ENCODE data around the gene TNFRSF25.

Gene TNFRSF25, protein sequence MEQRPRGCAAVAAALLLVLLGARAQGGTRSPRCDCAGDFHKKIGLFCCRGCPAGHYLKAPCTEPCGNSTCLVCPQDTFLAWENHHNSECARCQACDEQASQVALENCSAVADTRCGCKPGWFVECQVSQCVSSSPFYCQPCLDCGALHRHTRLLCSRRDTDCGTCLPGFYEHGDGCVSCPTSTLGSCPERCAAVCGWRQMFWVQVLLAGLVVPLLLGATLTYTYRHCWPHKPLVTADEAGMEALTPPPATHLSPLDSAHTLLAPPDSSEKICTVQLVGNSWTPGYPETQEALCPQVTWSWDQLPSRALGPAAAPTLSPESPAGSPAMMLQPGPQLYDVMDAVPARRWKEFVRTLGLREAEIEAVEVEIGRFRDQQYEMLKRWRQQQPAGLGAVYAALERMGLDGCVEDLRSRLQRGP

DNA sequence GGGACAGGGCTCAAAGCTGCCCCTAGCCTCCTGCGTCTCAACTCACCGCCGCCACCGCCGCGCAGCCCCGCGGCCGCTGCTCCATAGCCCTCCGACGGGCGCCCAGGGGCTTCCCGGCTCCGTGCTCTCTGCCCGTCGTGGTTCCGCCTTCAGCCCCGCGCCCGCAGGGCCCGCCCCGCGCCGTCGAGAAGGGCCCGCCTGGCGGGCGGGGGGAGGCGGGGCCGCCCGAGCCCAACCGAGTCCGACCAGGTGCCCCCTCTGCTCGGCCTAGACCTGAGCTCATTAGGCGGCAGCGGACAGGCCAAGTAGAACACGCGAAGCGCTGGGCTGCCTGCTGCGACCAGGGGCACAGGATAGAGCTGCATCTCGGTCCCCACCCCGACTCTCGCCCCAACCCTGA lies at the start of gene TNFRSF25:
Gene TNFRSF25 (minus strand): TSS at position 151 of the 400 bp plus-strand sequence. CDS start 66 bp downstream, at position 85.
- peak; percentile 66 for DNase-seq

DNA sequence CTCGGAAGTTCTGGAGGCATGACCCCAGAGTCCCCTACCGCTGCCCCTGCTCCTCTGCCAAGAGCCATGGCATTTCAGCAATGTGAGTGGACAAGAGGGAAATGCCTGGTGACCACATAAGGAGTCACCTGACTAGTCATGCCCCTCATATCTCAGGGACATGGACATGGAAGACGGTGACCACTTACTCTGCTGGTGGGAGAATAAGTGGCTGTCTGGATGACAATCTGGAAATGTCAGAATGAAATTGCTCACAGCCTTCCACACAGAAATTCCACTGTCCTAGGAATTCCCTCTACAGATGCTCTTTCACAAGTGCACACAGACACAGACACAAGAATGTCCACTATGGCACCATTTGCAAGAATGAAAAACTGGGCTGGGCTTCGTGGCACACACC lies 49.8 kb upstream of the TNFRSF25 start:
- DNase-seq: no peak

DNA sequence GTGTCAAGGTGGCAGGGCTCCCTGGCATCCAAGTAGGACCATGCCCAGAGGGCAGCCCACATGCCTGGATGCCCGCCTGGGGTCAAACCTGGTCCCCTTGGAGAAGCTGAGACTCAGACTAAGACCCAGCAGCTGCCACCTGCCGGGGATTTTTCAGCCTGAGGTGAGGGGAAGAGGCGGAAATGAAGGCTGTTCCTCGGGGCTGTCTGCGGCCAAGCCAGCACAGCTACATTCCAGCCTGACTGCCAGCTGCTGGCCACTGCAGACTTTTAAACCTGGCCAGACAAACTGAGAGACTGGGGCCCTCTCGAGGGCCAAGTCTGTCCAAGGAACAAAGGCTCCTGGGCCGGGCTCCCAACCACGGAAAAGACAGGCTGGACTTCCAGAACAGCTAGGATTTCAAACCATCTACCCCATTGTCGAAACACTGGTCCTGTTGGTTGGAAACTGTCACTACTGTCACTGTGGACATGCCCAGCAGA lies 47.4 kb upstream of the TNFRSF25 start:
- no peak for DNase-seq

DNA sequence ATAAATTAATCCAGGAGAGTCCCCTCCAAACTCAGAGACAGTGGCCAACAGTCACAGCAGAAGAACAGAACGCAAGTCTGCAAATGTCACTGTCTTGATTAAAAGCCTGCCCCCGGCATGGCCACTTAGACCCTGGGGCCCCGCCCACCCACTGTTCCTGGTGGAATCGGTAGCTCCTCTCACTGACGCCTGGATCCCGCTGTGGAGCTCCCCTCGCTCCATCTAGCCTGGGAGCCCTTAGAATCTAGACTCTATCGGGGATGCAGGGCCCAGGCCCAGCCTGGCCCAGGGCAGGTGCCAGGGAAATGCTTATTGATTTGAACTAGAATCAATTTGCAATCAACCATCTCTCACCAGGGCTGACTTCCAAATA lies 46.9 kb upstream of the TNFRSF25 start:
- no peak for DNase-seq

DNA sequence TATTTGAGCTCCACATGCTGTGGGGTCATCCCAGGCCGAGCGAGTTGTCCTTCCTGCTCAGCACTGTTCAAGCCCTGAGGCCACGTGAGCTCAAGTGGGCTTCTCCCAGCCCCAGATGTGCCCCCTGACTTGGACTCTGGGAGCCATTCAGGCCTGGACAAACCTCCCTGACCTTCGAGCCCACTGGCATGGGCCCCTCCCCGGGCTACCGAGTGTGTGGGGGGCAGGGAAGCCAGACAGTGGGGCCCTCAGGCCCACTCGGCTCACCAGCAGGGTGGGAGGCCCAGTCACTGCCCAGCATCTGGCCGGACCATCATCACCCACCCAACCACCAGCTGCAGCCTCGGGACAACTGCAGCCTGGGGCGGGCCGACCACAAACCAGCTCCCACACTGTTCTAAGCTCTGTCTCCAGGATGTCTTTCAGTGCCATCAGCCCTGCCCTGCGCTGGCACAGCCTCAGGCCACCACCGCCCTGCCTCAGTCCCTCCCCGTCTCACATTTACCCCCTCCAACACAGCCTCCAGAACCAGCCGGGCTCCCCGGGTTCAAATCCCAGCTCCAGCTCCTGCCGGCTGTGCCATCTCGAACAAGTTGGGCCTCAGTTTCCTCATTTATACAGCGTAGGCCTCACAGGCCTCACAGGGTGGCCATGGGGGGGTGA lies 46.4 kb upstream of the TNFRSF25 start:
- DNase-seq: no peak

DNA sequence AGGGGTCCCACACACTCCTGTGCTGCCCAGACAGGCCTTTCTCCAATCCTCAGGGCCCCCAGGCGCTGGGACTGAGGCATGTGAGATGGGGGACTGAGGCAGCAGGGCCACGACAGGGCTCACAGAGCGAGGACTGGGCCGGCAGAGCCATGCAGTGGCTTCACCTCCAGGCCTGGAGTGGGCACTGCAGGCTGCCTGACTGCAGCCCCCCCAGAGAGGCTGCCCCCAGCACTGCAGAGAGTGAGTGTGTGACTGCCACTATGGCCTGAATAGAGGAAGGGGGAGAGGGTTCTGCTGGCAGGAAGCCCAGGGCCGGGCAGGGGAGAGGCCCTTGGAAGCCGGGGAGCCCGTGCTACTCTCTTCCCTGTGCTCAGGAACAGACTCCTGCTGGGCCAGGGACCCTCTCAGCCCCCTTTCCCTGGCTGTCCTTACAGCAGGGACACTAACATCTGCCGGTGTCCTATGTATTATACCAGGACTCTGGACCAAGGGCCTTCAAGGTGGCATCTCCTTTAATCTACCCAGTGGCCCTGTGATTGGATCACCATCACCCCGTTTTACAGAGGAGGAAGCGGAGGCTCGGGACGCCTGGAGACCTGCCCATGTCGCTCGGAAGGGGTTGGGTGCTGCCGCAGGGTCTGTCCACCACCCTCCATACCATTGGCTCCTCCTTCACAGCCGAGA lies 45.7 kb upstream of the TNFRSF25 start:
- no peak for DNase-seq

DNA sequence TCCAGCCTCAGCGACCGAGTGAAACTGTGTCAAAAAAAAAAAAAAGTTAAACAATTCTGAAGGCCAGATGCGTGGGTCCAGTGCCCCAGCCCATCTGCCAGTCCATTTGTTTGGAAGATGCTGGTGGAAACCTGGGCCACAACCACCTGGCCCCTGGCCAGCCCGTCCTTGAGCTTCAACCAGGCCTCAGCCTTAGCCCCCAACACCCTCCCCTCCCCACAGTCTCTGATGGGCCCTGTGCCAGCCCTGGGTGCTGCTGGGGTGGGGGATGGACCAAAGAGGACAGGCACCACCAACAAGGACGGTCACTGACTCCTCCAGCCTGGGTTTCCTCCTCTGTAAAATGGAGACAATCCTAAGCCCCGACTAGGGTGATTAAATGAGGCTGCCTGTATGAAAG lies 45.1 kb upstream of the TNFRSF25 start:
- no peak for DNase-seq

DNA sequence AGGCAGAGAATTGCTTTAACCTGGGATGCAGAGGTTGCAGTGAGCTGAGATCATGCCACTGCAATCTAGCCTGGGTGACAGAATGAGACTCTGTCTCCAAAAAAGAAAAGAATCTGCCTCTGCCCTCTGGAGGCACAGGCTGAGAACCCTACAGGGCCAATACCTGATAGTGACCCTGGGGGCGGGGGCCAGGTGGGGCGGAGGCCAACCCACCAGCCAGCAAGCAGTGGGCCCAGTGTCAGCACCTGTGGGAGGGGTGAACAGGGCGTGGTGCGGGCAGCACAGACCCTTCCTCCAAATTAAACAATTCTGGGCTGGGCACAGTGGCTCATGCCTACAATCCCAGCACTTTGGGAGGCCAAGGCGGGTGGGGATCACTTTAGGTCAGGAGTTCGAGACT lies 44.5 kb upstream of the TNFRSF25 start:
- no peak for DNase-seq

DNA sequence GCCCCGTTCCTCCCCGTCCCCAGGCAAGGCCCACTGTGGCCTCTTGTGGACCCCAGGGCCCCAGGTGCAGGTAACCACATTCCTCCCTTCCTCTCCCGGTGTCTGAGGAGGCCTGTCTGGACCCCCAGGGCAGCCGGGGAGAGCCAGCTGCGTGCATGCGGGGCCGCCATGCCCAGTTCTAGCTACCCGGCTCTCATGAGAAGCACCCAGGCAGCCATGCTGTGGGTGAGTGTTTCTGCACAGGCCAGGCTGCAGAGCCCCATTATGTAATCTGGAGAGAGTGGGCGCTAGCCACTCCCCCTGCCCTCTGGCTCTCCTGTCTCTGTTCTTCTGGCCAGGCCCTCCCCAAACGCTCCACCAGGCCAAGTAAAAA lies 43.9 kb upstream of the TNFRSF25 start:
- DNase-seq: no peak

DNA sequence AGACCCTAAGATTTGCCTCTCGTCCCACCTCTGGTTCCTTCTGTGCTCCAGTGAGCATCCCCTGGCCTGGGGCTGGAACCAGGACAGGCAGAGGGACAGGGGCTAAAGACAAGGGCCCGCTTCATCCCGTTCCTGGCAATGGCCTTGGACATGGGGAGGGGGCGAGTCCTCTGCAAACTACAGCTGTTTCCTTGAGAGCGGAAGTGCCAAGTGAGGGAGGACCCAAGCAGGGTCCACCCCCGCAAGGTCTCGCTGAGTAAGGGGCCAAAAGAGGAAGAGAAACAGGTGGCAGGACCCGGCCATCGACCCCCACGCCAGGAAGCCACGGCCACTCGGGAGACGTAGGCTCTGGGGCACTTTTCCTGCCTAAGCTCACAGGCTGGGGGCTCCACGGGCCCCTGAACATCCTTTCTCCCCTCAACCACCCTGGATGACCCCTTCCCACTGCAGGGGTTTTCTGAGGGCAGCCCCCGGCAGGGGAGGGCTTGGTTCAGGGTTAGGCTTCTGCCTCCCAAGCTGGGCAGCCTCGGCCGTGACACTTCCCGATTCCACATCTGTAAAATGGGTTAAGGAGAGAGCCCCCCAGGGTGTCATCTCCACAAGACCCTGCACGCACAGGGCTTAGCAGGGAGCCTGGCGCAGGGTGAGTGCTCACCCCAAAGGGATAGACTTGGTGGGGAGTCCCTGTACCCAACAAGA lies 43.4 kb upstream of the TNFRSF25 start:
- no peak for DNase-seq

DNA sequence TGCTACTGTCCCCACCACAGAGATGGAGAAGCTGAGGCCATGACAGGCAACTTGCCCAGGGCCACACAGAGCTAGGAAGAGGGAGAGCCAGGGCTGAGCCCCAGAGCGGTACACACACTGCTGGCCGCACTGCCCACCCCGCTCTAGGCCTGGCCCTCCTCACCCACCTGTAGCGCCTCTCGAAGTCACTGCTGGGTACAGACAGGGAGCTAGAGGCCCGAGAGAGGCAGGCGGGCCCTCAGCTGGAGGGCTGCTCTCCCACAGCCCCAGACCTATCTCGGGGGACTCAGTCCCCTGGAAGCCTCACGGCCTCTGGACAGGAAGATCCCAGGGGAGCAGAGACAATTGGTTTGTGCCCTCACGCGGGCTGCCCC lies 42.8 kb upstream of the TNFRSF25 start:
- no peak for DNase-seq

DNA sequence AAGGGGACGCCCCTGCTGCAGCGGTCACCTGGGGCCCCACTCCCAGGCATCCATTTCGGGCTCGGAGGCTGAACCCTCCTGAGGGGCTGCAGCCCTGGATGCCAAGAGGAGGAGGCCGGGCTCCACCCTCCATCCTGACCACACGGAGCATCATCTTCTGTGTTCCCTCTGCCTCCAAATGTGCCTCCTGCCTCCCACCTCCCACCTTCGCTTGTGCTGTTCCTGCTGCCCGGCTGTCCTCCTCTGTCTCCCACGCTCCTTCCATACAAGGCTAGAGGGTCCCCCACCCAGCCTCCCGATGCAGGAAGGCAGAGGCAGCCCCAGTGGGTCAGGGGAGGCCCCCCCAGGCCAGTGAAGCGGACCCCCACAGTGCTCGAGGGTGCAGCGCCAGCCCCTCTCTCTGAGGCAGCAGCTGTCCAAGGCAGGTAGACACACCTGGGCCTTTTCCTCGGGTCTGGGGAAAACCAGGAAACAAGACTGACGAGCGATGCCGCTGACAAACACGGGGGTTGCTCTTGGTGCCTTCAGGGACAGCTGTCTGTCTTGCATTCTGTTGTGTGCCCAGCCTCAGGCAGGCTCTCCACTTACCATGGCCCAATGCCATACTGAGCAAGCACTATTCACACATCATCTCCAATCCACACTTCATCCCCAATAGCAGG lies 42.3 kb upstream of the TNFRSF25 start:
- no peak for DNase-seq

DNA sequence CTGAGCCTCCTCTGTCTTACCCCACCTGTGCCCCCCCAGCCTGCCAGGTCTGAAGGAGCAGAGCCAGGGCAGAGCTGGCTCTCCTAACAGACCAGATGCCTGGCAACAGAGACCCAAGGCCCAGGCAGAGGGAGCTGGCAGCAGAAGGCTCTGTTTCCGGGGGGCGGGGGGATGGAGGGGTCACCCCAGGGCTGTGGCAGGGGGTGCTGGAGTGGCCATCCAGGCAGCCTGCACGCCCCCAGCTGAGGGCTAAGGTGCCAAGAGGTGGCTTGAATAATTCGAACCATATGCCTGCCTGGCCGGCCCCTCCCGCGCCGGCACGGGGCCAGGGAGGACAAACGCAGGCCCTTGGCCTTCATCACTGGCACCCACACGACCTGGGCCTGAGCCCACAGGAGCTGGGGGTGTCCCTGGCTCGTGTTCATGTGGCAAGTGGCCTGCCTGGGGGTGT lies 41.5 kb upstream of the TNFRSF25 start:
- DNase-seq: no peak

DNA sequence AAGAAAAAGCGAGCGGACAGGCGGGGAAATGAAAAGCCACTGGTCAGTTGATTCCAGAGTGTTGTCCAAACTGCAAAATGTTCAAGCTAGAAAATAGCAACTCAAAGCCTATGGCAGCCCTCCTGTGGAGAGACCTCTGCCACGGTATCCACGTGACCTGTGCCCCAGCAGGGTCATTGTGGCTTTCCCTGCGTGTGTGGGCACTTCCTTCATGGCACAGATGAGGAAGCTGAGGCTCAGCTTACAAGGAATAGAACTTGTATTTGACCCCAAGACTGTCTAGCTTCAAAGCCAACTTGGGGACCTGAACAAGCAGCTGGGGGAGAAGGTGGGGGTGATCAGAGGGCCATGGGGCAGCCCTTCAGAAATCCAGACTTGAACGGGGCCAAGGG lies 41.1 kb upstream of the TNFRSF25 start:
- DNase-seq: no peak

DNA sequence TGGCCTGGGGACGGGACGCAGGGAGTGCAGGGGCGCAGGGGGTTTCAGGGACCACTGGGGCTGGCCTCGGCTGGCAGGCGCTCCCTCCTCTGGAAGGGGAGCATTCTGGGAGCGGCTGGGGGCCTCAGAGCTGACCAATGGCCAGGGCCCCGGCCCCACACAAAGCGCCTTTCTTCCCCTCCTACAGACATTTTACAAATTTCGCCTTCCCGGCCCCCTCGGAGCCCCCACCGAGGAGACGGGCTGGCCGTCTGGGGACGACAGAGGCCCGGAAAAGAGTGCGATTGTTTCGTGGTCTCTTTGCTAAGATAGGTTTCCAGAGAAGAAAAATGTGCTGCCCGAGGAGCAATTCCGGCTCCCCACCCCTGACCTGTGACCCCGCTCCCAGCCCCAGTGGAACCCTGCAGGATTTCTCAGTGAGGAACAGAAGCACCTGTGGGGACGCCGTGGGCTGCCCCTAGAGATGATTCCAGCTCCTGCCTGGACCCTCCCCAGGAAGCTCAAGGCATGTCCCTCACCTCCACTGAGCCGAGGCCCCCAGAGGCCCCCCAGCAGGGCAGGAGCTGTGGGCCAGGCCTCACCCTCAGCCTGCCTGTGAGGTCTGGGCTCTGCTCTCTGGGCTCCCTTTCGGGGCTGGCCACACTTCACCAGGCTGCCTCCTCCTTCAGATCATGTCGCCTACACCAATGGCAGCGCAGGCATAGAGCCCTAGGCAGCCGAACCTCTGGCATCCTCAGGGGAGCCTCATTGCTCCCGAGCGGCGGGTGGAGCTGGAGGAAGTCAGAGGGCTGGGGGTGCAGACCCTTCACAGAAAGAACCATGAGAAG lies 40.5 kb upstream of the TNFRSF25 start:
- DNase-seq: no peak

DNA sequence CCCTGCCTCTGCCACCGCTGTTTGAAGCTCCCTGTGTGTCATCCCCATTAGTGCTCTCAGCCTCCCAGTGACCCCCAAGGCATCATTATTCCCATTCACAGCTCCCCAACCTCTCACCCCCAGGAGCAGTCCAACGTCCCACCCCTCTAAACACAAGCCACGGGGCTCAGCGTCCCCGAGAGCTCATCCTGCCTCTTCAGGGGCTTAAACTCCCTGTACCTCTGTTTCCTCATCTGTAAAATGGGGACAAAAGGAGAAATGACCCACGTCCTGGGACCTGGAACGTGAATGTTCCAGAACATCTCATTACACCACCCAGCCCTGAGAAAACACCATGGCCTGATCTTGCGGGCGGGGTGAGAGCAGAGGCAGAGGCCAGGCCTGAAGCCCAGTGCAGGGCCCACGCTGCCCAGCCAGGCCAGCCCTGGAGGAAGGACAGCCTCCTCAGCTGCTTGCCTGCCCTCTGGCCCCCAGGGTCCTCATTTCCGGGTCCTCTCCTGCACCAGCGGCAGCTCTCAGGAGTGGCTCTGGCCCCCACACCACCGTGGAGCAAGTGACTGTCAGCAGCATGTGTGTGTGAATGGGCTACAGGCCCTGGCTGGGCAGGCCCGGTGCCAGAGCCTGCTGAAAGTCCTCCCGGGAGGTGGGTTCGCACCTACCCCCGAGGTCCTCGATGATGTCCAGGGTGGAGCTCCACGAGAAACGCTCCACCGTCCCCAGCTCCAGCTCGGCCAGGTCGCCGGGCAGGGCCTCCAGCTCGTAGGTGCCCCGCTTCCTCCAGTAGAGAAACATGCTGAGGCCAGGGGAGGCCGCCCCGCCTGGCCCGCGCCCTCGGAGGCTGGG lies 39.6 kb upstream of the TNFRSF25 start:
- no peak for DNase-seq

DNA sequence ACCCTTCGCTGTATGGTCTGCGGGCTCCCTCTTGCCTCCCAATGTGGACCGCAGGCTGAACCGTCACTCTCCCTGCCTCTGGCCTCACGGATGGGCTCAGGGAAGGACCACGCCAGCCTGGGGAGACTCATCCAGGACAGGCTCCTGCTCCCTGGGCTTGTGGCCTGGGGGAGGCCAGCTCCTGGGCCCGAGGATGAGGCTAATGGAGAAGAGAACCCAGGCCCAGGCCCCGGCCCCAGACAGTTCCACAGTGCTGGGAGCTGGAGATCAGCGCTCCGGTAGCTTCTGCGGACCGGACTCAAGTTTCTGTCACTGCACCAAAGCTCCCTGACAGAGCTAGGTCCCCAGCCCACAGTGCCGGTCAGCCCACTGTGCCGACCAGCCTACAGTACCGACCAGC lies 38.9 kb upstream of the TNFRSF25 start:
- DNase-seq: no peak

DNA sequence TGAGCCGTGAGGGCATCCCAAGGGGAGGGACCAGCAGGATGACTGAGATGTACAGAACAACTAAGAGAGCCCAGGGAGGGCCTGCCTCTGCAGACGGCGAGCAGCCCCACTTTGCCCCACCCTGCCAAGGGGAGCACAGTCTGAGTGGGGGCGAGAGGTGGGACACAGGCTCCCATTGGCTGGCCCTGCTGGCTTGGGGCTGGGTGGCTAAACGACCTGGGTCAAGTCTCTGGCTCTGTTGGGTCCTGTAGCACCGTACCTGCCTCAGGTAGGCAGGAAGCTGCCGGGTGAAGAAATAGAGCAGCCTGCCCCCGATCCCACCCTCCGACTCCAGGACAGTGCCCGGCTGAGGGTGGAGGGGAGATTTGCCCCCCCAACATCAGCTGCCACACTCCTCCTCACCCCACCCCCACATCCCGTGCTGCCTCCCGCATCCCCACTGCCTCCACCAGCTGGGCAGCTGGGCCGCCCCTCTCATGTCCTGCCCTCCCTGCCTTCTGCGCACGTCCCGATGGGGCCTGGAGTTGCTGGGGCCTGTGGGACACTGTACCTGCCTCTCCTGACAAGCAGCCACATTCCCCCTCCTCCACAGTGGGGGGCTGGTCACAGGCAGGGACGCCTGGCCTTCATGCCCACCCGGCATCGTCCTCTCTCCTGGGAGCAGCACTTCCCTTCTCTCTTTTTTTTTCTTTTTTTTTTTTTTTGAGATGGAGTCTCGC lies 38.1 kb upstream of the TNFRSF25 start:
- DNase-seq: no peak

DNA sequence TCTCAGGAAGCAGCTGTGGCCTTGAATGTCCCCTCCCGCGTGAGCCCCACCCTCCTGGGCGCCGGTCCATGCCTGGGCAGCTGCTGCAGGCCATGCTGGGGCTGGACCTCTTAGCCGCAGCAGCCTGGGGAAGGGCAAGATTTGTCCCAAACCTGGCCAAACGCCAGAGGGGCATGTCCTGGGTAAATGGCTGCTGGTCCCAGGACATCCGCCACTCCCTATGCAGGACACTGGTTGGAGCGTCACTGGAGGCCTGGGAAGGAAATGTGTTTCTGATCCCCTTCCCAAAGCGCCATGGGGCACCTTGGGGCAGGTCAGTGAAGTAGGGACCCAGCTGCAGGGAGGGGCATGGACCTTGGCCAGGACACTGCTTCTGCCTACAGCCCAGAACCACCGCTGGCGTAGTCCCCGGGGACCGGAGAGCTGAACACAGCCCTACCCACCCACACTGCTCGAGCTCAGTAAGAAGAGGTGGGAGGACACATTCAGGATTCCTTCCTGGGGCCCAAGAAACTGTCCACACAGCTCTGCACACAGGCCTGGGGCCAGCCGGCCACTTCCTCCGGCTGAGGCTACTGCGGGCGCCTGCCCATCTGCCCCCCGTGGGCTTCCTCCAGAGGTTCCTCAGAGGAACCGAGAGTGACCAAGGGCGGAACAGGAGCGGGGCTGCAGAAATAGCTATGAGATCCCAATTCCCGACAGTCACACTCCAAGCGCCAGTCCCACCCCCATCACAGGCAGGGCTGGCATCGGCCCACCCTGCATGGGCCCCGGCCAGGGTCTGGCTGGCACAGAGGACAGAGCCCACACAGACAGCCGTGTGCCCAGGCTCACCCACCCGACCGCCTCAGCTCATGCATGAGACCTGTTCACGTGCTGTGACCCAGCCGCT lies 36.3 kb upstream of the TNFRSF25 start:
- DNase-seq: no peak
